Stimulated activated CD8-positive, alpha-beta memory T cell treated with anti-CD3 and anti-CD28 coated beads, Interleukin-4, amount 100 ng/mL, for 48 hours (primary cell): Measurements from ENCODE around the gene MRPL53.

Source experiments
- DNase-seq: peaks from one replicate; pipeline ENCODE4 v3.0.0-alpha.2; 2020

MRPL53 gene

GRCh38 chr2:74472086-74472944 lies at the start of gene MRPL53:
MRPL53 (minus strand) TSS chr2:74472680; CDS start chr2:74472660, 20 bp downstream.
- peak; percentile 97 for DNase-seq

GRCh38 chr2:74516650-74517049 lies 44.2 kb upstream of the MRPL53 start:
- DNase-seq: no peak

- peak; percentile 83 for DNase-seq
These were observed 43.6 kb upstream of the MRPL53 start for GRCh38 chr2:74515981-74516633.

- DNase-seq: no peak
These were observed 42.9 kb upstream of the MRPL53 start for GRCh38 chr2:74515271-74515980.

- DNase-seq: no peak
These were observed 42.1 kb upstream of the MRPL53 start, which contains the start of gene TLX2 for GRCh38 chr2:74514368-74515270. TLX2 (plus strand) TSS chr2:74514450; CDS start chr2:74514807, 357 bp downstream.

GRCh38 chr2:74513605-74514367 lies 41.3 kb upstream of the MRPL53 start:
- DNase-seq: peak; percentile 51

GRCh38 chr2:74512744-74513604 lies 40.5 kb upstream of the MRPL53 start:
- no peak for DNase-seq

GRCh38 chr2:74511104-74511989 lies 38.9 kb upstream of the MRPL53 start:
- DNase-seq: no peak

GRCh38 chr2:74510272-74510671 lies 37.8 kb upstream of the MRPL53 start:
- DNase-seq: no peak

GRCh38 chr2:74507926-74508520 lies 35.5 kb upstream of the MRPL53 start:
- DNase-seq: peak; percentile 40

- peak; percentile 100 for DNase-seq
These were observed 34.9 kb upstream of the MRPL53 start, which contains the start of gene PCGF1 for GRCh38 chr2:74507145-74507925. PCGF1 (minus strand) TSS chr2:74507695; CDS start chr2:74507668, 27 bp downstream.

GRCh38 chr2:74505448-74506246 lies 33.2 kb upstream of the MRPL53 start:
- no peak for DNase-seq

GRCh38 chr2:74504591-74504990 lies 32.1 kb upstream of the MRPL53 start:
- DNase-seq: no peak

GRCh38 chr2:74503506-74504475 lies 31.3 kb upstream of the MRPL53 start:
- DNase-seq: no peak

GRCh38 chr2:74502720-74503505 lies 30.4 kb upstream of the MRPL53 start:
- DNase-seq: peak; percentile 74
